ENCODE data around the gene SFMBT1. TPM values are rescaled to one million over a fixed set of nuclear protein-coding genes. Genes with fewer than 3 reads are reported as not detected.

The SFMBT1 gene
- total and polyA plus RNA-seq, 11 donors: 3.4 to 18.8 (median 14.3) TPM

DNA sequence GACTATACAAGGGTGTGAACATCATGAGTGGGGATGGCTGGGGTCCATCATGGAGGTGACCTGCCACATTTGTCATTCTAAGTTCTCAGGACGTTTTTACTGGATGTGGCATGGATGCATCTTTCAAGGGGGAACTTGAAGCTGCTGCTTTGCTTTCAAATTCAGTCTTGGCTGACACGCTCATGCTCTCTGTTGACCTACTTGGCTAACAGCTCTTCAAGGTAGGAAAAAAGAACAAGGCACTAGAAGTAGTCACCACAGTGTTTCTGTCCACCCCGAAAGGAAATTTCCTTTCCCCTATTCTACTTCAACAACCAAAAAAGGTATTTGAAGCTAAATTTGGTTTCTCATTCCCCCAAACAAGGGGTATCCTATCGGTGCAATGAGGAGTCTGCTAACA is 163.5 kb downstream of the SFMBT1 start:
- Histone ChIP-seq H3K4me1 (peaks cover 0 to 12% (median 0%) of the 10 kb centered on the region in 12 donors), H3K36me3 (peaks cover 0 to 27% (median 7%) of the 10 kb centered on the region in 9 donors), H3K27me3 (no peaks in the 10 kb centered on the region), H3K4me3 (no peak overlapping the region), H3K27ac (no peak overlapping the region), H3K9me3 (no peaks in the 10 kb centered on the region)
- no peak for ATAC-seq
- WGBS, 4 donors: 90 to 93% (median 92%) methylated on average over 4 of the region's 4 CpGs
- no peak for DNase-seq
- intact Hi-C loops (cut with DNase I): no loop called here
- TF ChIP-seq POLR2A (IDR thresholded peaks at IDR 0.05): no peak
- TF ChIP-seq, protein P1, sequence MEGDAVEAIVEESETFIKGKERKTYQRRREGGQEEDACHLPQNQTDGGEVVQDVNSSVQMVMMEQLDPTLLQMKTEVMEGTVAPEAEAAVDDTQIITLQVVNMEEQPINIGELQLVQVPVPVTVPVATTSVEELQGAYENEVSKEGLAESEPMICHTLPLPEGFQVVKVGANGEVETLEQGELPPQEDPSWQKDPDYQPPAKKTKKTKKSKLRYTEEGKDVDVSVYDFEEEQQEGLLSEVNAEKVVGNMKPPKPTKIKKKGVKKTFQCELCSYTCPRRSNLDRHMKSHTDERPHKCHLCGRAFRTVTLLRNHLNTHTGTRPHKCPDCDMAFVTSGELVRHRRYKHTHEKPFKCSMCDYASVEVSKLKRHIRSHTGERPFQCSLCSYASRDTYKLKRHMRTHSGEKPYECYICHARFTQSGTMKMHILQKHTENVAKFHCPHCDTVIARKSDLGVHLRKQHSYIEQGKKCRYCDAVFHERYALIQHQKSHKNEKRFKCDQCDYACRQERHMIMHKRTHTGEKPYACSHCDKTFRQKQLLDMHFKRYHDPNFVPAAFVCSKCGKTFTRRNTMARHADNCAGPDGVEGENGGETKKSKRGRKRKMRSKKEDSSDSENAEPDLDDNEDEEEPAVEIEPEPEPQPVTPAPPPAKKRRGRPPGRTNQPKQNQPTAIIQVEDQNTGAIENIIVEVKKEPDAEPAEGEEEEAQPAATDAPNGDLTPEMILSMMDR (IDR thresholded peaks at IDR 0.05): no peak

DNA sequence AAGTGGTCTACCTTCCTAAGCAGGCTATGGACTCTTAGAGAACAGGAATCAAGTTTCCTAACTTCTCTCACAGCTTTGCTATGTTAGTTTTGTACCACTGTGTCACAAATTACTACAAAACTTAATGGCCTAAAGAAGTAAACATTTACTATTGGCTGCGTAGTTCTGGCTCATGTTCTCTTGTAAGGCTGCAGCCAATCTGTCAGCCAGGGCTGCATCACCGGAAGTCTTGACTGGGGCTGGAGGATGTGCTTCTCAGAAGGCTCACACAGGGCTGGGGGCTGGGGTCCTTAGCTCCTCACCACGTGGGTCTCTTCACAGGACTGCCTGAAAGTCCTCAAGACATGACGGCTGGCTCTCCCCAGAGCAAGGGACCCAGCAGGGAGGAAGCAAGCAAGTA is 164.0 kb downstream of the SFMBT1 start:
- no peaks in the 10 kb centered on the region for H3K9me3 ChIP-seq
- TF ChIP-seq POLR2A (IDR thresholded peaks at IDR 0.05): no peak
- TF ChIP-seq, protein P1 (IDR thresholded peaks at IDR 0.05): no peak
- WGBS, 4 donors: 78 to 97% (median 82%) methylated on average over 3 to 4 of the region's 4 CpGs
- peaks cover 0 to 12% (median 0%) of the 10 kb centered on the region in 12 donors for H3K4me1 ChIP-seq
- H3K27me3 ChIP-seq: no peaks in the 10 kb centered on the region
- DNase-seq (no peak), ATAC-seq (no peak)
- H3K36me3 ChIP-seq: peaks cover 0 to 26% (median 7%) of the 10 kb centered on the region in 9 donors
- intact Hi-C loops (cut with DNase I): no loop called here
- H3K4me3 ChIP-seq: no peak overlapping the region
- no peak overlapping the region for H3K27ac ChIP-seq

DNA sequence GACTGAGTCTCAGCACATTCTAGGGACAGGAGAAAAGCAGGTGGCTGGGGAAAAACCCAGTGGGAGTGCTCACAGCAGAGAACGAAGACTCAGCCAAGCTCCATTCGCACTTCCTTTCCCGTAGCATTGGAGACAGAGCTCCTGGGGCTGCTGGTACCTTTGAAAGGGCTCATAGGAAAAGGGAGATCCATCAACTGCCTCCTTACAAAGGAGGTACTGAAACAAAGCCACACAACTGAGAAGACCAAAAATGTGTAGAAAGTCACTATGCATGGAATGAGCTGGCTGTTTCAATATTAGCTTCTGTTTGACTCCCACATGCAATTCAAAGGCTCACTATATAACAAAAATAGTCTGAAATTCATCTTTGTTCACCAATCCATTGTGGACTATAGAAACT is 165.4 kb downstream of the SFMBT1 start:
- TF ChIP-seq, protein P1 (IDR thresholded peaks at IDR 0.05): no peak
- no peak for TF ChIP-seq POLR2A (IDR thresholded peaks at IDR 0.05)
- 87 to 91% (median 90%) methylated on average over 3 of the region's 3 CpGs for WGBS, 4 donors
- intact Hi-C loops (cut with DNase I): no loop called here
- no peak overlapping the region for H3K27ac ChIP-seq
- peaks cover 0 to 20% (median 6%) of the 10 kb centered on the region in 9 donors for H3K36me3 ChIP-seq
- no peak overlapping the region for H3K4me3 ChIP-seq
- no peaks in the 10 kb centered on the region for H3K9me3 ChIP-seq
- ATAC-seq (no peak), DNase-seq (no peak)
- peaks cover 0 to 6% (median 0%) of the 10 kb centered on the region in 12 donors for H3K4me1 ChIP-seq
- no peaks in the 10 kb centered on the region for H3K27me3 ChIP-seq

DNA sequence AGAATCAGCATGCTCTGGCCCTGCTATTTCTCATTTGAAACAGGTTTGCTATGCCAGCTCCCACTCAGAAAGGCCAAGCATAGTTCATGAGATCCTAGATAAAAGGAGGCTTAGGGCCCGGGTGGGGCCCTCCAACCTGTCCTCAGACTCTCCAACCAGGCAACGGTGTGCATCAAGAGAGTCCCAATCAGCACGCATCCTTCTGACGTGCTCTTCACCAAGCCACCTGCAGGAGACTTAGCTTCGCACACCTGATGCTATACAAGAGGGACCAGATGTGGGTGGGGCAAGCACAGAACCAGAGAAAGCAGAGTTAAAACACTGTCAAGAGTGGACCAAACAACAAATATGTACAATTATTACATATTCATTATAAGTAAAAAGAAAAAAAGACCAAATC is 165.8 kb downstream of the SFMBT1 start:
- H3K27me3 ChIP-seq: no peaks in the 10 kb centered on the region
- 89 to 94% (median 91%) methylated on average over 5 of the region's 5 CpGs for WGBS, 4 donors
- H3K4me3 ChIP-seq: no peak overlapping the region
- DNase-seq (no peak), ATAC-seq (no peak)
- no peak overlapping the region for H3K27ac ChIP-seq
- intact Hi-C loops (cut with DNase I): no loop called here
- H3K36me3 ChIP-seq: peaks cover 0 to 16% (median 6%) of the 10 kb centered on the region in 9 donors
- peaks cover 0 to 5% (median 0%) of the 10 kb centered on the region in 12 donors for H3K4me1 ChIP-seq
- no peaks in the 10 kb centered on the region for H3K9me3 ChIP-seq
- TF ChIP-seq, protein P1 (IDR thresholded peaks at IDR 0.05): no peak
- TF ChIP-seq POLR2A (IDR thresholded peaks at IDR 0.05): no peak

Measured in heart left ventricle (tissue), 16 donors.